Activated CD8-positive, alpha-beta memory T cell treated with anti-CD3 and anti-CD28 coated beads, Interleukin-2, amount 10 ng/mL, durations not matched to agents 7 days and 5 days (primary cell): Measurements from ENCODE around the gene ARHGEF11. TPM values are rescaled to one million over a fixed set of nuclear protein-coding genes. Genes with fewer than 3 reads are reported as not detected.

Experiments
- ATAC-seq: fragments of 150-1000 bp; cut with Tn5 transposase; one replicate; pipeline ENCODE4 v1.10.0; 2021; ENCODE audit warnings: moderate library complexity
- CTCF ChIA-PET: fragments of 350-600 bp; sonication (Branson Sonifier 250); formaldehyde crosslinking; loops from one replicate; lab custom pipeline; 2021; ENCODE audit warnings: antibody characterized with exemption; lab: Charles Lee
- DNase-seq: peaks from one replicate; pipeline ENCODE4 v3.0.0-alpha.2; 2020
- H3K27ac Mint-ChIP-seq: one replicate; pipeline ENCODE4 v1.8.0; 2021; ENCODE audit warnings: mild to moderate bottlenecking, mixed read lengths
- H3K27me3 Mint-ChIP-seq: one replicate; pipeline ENCODE4 v1.8.0; 2021; ENCODE audit warnings: mixed read lengths
- H3K36me3 Mint-ChIP-seq: one replicate; pipeline ENCODE4 v1.8.0; 2021; ENCODE audit warnings: mild to moderate bottlenecking, mixed read lengths
- H3K4me1 Mint-ChIP-seq: one replicate; pipeline ENCODE4 v1.8.0; 2021; ENCODE audit warnings: mixed read lengths
- H3K4me3 Mint-ChIP-seq: one replicate; pipeline ENCODE4 v1.8.0; 2021; ENCODE audit warnings: mild to moderate bottlenecking, moderate library complexity, mixed read lengths
- H3K9me3 Mint-ChIP-seq: one replicate; pipeline ENCODE4 v1.8.0; 2022; ENCODE audit warnings: low read depth, mixed read lengths
- total RNA-seq, 2 experiments: library from RNA; stranded (reverse); gene quantifications; one replicate each; pipeline ENCODE4 v1.2.3, GENCODE V29; 2021

The ARHGEF11 gene
- total RNA-seq, 2 experiments from 2014 or later: 0.66 to 6.1 TPM

DNA sequence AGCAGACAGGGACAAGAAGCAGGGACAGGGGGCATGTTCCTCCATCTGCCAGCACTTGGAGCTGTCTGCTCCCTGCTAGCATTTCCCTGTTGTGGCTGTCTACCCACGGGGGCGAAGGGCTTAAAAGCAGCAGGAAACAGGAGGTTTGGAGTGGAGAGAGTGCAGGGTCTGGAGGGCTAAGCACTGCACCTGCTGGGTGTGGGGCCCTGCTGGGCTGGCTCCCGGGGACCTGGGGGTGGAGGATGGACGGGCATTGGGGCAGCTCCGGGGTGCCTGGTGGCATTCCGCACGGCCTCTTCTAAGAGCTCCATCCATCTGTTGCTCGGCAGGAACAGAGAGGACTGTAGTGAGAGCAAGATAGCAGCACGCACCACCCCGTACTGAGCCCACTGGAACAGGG lies 103.9 kb downstream of the ARHGEF11 start:
- no peak overlapping the region for H3K27ac Mint-ChIP-seq
- CTCF ChIA-PET: interaction anchor here (1.1 kb wide), 1 partner anchor 13 kb away, joined by 6 read pairs; no protein-coding TSS in a partner anchor
- H3K9me3 Mint-ChIP-seq: no peaks in the 10 kb centered on the region
- H3K27me3 Mint-ChIP-seq: peaks cover 10% of the 10 kb centered on the region
- DNase-seq (no peak), ATAC-seq (no peak)
- H3K4me1 Mint-ChIP-seq: no peaks in the 10 kb centered on the region
- no peak overlapping the region for H3K4me3 Mint-ChIP-seq
- H3K36me3 Mint-ChIP-seq: no peaks in the 10 kb centered on the region

DNA sequence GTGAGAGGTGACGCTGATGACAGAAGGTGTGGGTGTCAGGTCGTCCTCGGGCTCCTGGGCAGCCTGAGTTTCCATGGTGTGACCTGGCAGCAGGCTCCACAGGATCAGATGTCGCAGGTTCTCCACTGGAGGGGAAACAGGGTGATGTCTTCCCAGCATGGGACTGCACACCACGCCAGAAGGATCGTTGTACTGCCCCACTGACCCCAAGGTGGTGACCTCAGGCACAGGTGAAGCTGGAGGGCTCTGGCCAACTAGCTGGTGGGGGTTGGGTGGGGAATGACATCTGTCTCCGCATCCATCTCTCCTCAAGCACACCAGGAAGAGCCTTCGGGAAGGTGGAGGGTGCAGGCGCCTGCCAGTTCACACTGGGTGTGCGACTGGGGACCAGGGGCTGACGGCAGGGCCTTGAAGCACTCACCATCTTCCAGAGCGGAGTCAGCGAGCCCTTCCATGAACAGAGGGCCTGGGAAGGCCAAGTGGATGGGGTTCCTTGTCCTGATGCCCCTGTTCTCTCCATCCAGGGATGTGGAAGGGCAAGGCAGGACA lies 105.7 kb downstream of the ARHGEF11 start:
- no peaks in the 10 kb centered on the region for H3K9me3 Mint-ChIP-seq
- ATAC-seq (no peak), DNase-seq (no peak)
- CTCF ChIA-PET: interaction anchor here (1.7 kb wide), 1 partner anchor 13 kb away, joined by 6 read pairs; no protein-coding TSS in a partner anchor
- no peak overlapping the region for H3K4me3 Mint-ChIP-seq
- H3K27ac Mint-ChIP-seq: no peak overlapping the region
- peaks cover 10% of the 10 kb centered on the region for H3K27me3 Mint-ChIP-seq
- H3K36me3 Mint-ChIP-seq: no peaks in the 10 kb centered on the region
- no peaks in the 10 kb centered on the region for H3K4me1 Mint-ChIP-seq

DNA sequence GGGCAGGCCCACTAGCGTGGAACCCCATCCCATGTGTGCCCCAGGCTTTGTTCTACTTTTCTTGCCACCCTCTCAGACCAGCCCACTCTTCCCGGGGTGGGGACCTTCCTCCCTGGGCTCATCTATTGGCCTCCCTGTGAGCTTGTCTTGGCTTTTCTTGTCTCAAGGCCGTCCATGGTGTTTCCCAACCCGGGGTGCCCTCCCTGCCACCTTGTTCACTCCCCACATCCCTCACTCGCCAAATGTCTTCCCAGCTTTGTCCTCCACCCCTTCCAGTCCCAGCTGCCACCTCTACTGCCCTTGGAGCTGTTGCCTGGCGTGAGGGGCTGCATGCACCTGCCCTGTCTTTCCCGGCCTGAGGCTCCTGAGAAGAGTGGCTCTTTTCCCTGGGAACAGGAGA lies 106.7 kb downstream of the ARHGEF11 start:
- H3K27me3 Mint-ChIP-seq: peaks cover 14% of the 10 kb centered on the region
- no peaks in the 10 kb centered on the region for H3K9me3 Mint-ChIP-seq
- DNase-seq: no peak
- H3K36me3 Mint-ChIP-seq: no peaks in the 10 kb centered on the region
- H3K27ac Mint-ChIP-seq: no peak overlapping the region
- no peak for ATAC-seq
- CTCF ChIA-PET: interaction anchor here (1.6 to 1.7 kb wide), 2 partner anchors 11 kb away, joined by 3 to 6 read pairs; no protein-coding TSS in a partner anchor
- no peaks in the 10 kb centered on the region for H3K4me1 Mint-ChIP-seq
- no peak overlapping the region for H3K4me3 Mint-ChIP-seq

DNA sequence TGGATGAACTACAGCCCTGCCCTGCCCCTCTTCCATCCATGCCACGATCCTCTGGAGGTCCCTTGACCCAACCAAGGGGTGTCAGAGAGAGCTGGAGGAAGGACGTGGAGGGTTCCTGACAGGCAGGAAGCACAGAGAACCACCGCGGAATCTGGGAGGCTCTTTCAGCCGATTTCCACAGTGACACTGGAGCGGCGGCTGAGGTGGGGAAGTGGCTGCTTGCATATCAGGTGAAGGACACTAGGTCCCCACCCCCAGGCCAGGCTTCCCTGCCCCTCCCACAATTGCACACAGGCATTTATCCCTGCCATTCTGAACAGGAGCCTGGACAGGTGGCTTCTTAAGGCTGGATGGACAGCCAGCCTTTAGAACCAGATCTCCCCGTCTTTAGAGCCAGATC lies 107.7 kb downstream of the ARHGEF11 start:
- no peaks in the 10 kb centered on the region for H3K9me3 Mint-ChIP-seq
- H3K36me3 Mint-ChIP-seq: no peaks in the 10 kb centered on the region
- DNase-seq: no peak
- no peaks in the 10 kb centered on the region for H3K4me1 Mint-ChIP-seq
- H3K4me3 Mint-ChIP-seq: no peak overlapping the region
- no peak for ATAC-seq
- H3K27me3 Mint-ChIP-seq: peaks cover 19% of the 10 kb centered on the region
- CTCF ChIA-PET: interaction anchor here (1.6 kb wide), 1 partner anchor 11 kb away, joined by 3 read pairs; no protein-coding TSS in a partner anchor
- H3K27ac Mint-ChIP-seq: no peak overlapping the region

DNA sequence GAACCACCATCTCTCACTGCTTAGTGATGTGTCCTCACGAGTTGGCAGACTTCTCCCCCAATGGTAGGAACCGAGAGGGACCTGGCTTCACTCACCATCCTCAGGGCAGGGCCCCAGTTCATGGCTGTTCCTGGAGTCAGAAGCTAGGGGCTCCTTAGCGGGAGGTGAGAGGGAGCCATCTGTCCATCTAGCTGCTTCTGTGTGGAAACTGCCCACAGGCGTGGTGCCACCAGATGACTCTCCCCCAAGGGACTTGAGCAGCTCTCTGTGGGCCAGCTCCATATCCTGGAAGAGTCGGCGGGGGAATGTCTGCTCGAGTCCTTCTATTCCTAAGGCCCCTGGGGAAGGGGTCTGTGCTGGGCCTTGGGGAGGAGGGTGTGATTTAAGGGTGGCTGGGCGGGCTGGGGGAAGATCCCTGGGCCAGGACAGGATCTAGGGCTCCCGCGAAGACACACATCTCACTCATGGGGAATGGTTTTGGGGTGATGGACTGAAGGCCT lies 108.8 kb downstream of the ARHGEF11 start:
- CTCF ChIA-PET: interaction anchor here (0.7 kb wide), 1 partner anchor 47 kb away, joined by 3 read pairs; no protein-coding TSS in a partner anchor
- DNase-seq (no peak), ATAC-seq (no peak)
- Mint-ChIP-seq H3K36me3 (no peaks in the 10 kb centered on the region), H3K27ac (no peak overlapping the region), H3K4me3 (no peak overlapping the region), H3K4me1 (no peaks in the 10 kb centered on the region), H3K27me3 (peaks cover 27% of the 10 kb centered on the region), H3K9me3 (no peaks in the 10 kb centered on the region)

DNA sequence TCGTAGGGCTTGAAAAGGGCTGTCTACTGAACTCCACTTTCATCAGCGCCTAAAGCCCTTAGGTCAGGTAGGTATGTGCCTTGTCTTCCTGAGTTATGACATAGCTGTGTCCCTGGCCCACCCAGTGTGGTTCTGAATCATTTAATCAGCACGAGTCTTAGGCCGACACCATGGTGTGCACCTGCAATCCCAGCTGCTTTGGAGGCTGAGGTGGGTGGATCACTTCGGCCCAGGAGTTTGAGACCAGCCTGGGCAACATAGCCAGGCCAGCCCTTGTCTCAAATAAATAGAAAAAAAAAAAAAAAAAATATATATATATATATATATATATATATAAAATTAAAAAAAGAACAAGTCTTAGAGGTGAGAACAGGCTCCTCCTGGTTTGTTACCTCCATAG lies 109.4 kb downstream of the ARHGEF11 start:
- Mint-ChIP-seq H3K4me1 (peaks cover 4% of the 10 kb centered on the region), H3K4me3 (no peak overlapping the region), H3K36me3 (no peaks in the 10 kb centered on the region), H3K27ac (no peak overlapping the region), H3K27me3 (peaks cover 32% of the 10 kb centered on the region), H3K9me3 (no peaks in the 10 kb centered on the region)
- CTCF ChIA-PET: interaction anchor here (0.7 kb wide), 1 partner anchor 47 kb away, joined by 3 read pairs; no protein-coding TSS in a partner anchor
- DNase-seq (no peak), ATAC-seq (no peak)

DNA sequence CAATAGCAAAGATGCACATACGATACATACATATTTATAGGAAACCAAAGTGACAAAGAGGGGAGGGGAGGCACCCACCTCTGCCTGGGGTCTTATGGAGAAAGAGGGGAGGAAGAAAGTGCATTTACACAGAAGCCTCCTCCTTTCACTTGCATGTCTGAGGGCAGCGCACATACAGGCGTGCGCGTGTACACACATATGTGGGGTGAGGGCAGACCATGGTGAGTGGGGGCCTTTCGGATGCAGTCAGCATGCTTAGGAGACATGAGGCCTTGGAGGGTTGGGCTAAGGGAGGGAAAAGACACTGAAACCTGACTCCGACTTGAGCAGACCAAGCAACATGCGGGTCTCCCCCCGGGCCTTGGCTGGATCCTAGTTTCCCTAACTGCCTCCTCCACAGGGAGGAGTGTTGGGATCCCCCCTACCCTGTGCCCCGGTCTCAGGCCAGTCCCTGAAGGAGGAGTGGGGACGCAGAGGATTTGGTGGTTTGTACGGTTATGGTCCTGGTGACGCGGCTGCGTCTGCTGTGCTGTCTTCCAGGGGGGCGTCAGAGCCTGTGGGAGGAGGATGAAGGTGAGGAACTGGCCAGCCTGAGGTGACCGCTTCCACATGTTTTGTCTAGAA lies 109.9 kb downstream of the ARHGEF11 start:
- Mint-ChIP-seq H3K27ac (no peak overlapping the region), H3K4me1 (peaks cover 5% of the 10 kb centered on the region), H3K4me3 (no peak overlapping the region), H3K27me3 (peaks cover 36% of the 10 kb centered on the region), H3K9me3 (no peaks in the 10 kb centered on the region), H3K36me3 (no peaks in the 10 kb centered on the region)
- ATAC-seq (no peak), DNase-seq (no peak)
- CTCF ChIA-PET: interaction anchor here (1.3 kb wide), 1 partner anchor 25 kb away, joined by 3 read pairs; no protein-coding TSS in a partner anchor

DNA sequence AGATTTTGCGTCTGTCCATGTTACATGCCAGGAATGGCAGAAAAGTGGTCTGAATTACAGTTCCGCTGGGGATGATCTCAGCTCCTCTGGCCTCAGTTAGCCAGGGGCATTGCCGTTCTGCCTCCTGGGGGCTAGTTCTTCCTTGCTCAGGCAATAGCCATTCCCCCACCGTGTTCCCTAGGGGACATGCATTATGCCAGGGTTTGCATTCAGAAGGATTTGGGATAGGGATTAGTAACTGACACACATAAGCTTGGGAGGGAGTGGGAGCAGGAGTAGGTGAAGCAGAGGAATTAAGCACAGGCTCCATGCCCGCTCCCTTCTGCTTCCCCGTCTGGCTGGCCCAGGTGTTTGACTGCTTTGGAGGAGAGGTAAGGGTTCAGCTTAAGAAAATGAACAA lies 112.4 kb downstream of the ARHGEF11 start:
- peaks cover 6% of the 10 kb centered on the region for H3K4me1 Mint-ChIP-seq
- no peaks in the 10 kb centered on the region for H3K36me3 Mint-ChIP-seq
- no peaks in the 10 kb centered on the region for H3K9me3 Mint-ChIP-seq
- H3K27ac Mint-ChIP-seq: no peak overlapping the region
- CTCF ChIA-PET: interaction anchor here (1.4 kb wide), 1 partner anchor 44 kb away, joined by 4 read pairs; no protein-coding TSS in a partner anchor
- DNase-seq (no peak), ATAC-seq (no peak)
- no peak overlapping the region for H3K4me3 Mint-ChIP-seq
- H3K27me3 Mint-ChIP-seq: peaks cover 55% of the 10 kb centered on the region

DNA sequence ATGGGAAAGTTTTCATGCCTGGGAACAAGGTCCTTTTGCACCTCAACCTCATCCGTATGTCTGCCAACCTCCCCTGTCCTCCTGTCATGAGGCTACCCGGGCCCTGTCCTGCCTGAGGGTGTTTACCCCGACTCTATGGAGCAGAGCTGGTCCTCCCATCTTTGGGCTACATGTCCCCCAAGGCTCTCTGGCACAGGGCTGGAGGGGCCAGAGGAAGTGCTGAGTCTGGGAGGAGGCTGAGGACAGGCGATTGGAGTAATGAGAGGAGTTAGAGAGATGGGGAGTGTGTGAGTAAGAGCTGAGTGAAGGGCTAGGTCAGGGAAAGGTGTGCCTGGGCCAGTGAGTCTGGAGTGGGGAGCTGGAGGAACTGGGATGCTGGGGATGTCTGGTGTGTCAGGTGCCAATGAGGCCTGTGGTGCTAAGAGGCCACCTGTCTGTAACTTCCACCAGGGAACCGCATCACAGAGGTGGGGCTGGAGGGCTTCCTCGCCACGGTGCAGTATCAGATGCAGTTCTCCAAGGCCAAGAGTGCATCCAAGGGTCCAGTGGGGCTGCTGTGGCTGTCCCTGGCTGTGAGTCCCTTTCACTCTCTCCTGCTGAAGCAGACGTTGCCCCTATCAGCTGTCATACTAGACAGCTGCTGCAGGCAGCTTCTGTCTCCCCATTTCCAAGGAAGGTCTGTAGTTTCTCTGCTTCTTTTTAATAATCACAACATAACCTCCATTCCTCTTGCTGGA lies 113.4 kb downstream of the ARHGEF11 start:
- CTCF ChIA-PET: interaction anchor here (1.0 kb wide), 1 partner anchor 246 kb away, joined by 3 read pairs; no protein-coding TSS in a partner anchor
- no peak overlapping the region for H3K27ac Mint-ChIP-seq
- DNase-seq (no peak), ATAC-seq (no peak)
- H3K4me1 Mint-ChIP-seq: peaks cover 13% of the 10 kb centered on the region
- no peaks in the 10 kb centered on the region for H3K9me3 Mint-ChIP-seq
- no peak overlapping the region for H3K4me3 Mint-ChIP-seq
- no peaks in the 10 kb centered on the region for H3K36me3 Mint-ChIP-seq
- peaks cover 62% of the 10 kb centered on the region for H3K27me3 Mint-ChIP-seq

DNA sequence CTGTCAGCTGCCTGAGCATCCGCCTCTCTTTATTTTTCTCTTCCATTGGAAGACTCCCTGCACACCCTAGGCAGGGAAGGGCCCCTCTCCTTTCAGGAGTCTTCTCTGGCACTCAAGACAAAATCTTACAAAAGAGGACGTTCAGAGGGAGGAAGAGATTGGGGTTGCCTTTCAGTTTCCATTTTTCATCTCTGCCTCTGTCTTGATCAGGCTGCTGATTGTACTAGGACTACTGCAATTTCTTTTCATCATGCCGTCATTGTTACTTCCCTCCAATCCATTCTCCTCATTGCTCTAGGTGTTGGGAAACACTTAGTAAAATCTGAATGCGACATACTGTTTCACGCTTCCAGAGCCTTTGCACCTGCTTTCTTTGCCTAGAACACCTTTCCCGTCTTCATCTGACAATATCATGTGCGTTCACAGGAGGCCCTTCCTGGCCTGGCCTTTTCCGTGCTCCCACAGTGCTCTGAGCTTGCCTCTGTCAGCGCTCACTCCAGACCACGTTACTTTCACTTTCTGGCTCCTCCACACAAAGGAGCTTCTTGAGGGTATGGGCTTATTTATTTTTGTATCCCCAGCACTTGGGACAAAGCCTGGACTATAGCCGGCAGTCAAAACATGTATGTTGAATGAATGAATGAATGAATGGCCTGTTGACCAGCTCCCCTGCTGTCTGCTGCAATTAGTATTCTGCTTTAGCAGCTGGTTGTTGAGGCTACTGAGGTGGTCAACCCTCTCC lies 114.2 kb downstream of the ARHGEF11 start:
- CTCF ChIA-PET: interaction anchor here (1.0 kb wide), 1 partner anchor 246 kb away, joined by 3 read pairs; no protein-coding TSS in a partner anchor
- Mint-ChIP-seq H3K36me3 (no peaks in the 10 kb centered on the region), H3K4me3 (no peak overlapping the region), H3K27me3 (peaks cover 70% of the 10 kb centered on the region), H3K27ac (no peak overlapping the region), H3K9me3 (no peaks in the 10 kb centered on the region), H3K4me1 (peaks cover 20% of the 10 kb centered on the region)
- no peak for DNase-seq
- no peak for ATAC-seq

DNA sequence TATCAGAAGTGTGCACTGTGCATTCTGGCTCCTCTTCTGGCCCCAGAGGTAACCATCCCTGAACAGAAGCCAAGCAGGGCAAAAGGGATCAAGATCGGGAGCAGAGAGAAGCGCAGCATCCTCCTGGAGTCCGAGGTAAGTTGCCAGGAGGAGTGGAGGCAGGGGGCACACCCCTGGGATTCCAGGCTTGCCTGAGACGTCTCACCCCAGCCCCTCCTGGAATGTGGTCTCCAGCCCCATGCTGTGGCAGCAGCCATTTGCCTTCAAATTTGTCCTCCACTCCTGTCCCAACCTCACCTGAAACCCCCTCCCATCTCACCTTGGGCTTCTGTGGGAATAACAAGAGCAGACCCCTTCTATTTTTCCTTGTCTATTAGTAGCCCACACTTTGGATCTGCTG lies 115.1 kb downstream of the ARHGEF11 start:
- Mint-ChIP-seq H3K27me3 (peaks cover 79% of the 10 kb centered on the region), H3K27ac (no peak overlapping the region)
- no peak for ATAC-seq

DNA sequence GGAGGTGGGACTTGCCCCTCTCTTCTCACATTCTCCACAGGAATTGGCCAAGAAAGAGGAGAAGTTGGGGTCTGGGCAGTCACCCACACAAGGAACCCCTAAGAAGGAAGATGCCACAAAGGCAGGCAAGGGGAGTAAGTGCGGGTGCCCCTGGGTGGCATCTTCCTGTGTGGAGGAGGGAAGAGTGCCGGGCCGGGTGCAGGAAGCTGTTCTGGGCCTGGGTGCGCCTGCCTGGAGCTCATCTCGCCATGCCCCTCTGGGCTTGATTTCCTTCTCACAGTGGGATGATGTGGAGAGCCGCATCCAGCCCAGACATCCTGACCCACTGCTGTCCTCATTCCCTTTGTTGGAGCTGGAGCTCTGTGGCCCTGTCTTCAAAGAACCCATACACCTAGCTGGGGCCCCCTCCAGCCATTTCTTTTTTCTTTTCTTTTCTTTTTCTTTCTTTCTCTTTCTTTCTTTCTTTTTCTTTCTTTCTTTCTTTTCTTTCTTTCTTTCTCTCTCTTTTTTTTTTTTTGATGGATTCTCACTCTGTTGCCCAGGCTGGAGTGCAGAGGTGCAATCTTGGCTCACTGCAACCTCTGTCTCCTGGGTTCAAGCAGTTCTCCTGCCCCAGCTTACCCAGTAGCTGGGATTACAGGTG lies 115.8 kb downstream of the ARHGEF11 start:
- Mint-ChIP-seq H3K27ac (no peak overlapping the region), H3K4me3 (no peak overlapping the region), H3K4me1 (peaks cover 30% of the 10 kb centered on the region), H3K9me3 (no peaks in the 10 kb centered on the region), H3K36me3 (no peaks in the 10 kb centered on the region), H3K27me3 (peaks cover 87% of the 10 kb centered on the region)
- DNase-seq (no peak), ATAC-seq (no peak)
- CTCF ChIA-PET: interaction anchor here (1.3 to 10.5 kb wide), 3 partner anchors 19 to 39 kb away, joined by 4 to 62 read pairs (median 56); partner anchors contain the start of gene PEAR1

More for the DNA sequence above, 115.1 kb downstream of the ARHGEF11 start:
- no peak overlapping the region for H3K4me3 Mint-ChIP-seq
- no peak for DNase-seq
- peaks cover 28% of the 10 kb centered on the region for H3K4me1 Mint-ChIP-seq
- CTCF ChIA-PET: interaction anchor here (4.9 kb wide), 1 partner anchor 40 kb away, joined by 62 read pairs; the partner anchor contains the start of gene PEAR1
- H3K9me3 Mint-ChIP-seq: no peaks in the 10 kb centered on the region
- no peaks in the 10 kb centered on the region for H3K36me3 Mint-ChIP-seq
